ENCODE measurements around the gene SMAP1.

DNA sequence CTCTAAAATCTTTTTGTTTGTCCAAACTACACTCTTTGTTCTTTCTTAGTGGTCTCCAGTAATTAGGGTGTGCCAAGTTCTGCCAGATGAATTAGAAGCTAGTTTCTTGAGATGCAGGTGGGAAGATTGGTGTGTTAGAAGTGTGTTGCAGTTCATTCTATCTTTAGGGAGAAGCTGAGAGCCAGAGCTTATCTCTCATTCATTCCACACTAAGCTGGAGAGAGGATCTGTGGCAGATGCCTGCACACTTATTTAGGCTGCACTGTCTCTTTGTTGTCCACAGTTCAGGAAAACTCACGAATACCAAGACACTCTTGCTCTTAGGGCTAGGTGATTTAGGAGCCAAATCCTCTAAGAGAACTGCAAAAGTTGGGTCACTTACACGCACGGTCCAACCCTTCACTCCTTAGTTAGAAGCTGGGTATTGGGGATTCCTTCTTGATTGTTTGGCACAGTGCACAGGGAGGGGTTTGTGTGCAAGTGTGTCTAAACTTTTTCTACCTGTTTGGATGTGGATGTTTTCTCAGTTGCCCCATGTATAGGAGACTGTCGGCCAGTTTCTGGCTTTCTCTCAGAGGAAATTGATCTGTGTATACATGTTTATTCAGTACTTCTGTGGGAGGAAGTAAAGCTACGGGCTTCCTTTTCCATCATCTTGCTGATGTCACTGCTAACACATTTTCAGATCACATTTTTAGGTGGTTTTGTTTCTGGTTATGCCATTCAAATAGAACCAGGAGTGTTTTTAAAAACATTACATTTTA is 49.5 kb downstream of the SMAP1 start:
- TF ChIP-seq, protein P1, sequence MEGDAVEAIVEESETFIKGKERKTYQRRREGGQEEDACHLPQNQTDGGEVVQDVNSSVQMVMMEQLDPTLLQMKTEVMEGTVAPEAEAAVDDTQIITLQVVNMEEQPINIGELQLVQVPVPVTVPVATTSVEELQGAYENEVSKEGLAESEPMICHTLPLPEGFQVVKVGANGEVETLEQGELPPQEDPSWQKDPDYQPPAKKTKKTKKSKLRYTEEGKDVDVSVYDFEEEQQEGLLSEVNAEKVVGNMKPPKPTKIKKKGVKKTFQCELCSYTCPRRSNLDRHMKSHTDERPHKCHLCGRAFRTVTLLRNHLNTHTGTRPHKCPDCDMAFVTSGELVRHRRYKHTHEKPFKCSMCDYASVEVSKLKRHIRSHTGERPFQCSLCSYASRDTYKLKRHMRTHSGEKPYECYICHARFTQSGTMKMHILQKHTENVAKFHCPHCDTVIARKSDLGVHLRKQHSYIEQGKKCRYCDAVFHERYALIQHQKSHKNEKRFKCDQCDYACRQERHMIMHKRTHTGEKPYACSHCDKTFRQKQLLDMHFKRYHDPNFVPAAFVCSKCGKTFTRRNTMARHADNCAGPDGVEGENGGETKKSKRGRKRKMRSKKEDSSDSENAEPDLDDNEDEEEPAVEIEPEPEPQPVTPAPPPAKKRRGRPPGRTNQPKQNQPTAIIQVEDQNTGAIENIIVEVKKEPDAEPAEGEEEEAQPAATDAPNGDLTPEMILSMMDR (IDR thresholded peaks at IDR 0.05), result no peak
- TF ChIP-seq POLR2A (IDR thresholded peaks at IDR 0.05), result no peak

Measured in thyroid gland (tissue), 4 donors.